HepG2 (cell line): Measurements from ENCODE around the gene SNRNP27. TPM values are rescaled to one million over a fixed set of nuclear protein-coding genes. Genes with fewer than 3 reads are reported as not detected.

Experiments
- CBX5 ChIP-seq: sonication (generic); formaldehyde crosslinking; IDR thresholded peaks from 2 replicates; pipeline ENCODE4 v1.4.0; 2020; ENCODE audit warnings: missing genetic modification reagents, borderline replicate concordance
- CEBPB ChIP-seq: IDR thresholded peaks from 2 replicates; pipeline ENCODE4 v1.6.1; 2011; ENCODE audit warnings: low read depth, low read length, improper control_type of control experiment, borderline replicate concordance
- ELF4 ChIP-seq: sonication (generic); formaldehyde crosslinking; IDR thresholded peaks from 2 replicates; pipeline ENCODE4 v1.5.0; 2020; ENCODE audit warnings: missing genetic modification reagents, mild to moderate bottlenecking, moderate library complexity, borderline replicate concordance
- HIVEP1 ChIP-seq: sonication (generic); formaldehyde crosslinking; IDR thresholded peaks from 2 replicates; pipeline ENCODE4 v1.4.0; 2020; ENCODE audit warnings: mild to moderate bottlenecking, missing genetic modification reagents
- HNF1B ChIP-seq: sonication (generic); formaldehyde crosslinking; IDR thresholded peaks from 2 replicates; pipeline ENCODE4 v1.5.1; 2020; ENCODE audit warnings: mild to moderate bottlenecking, moderate library complexity, missing genetic modification reagents
- MAFK ChIP-seq, 2 experiments: IDR thresholded peaks in 1 of 2; conservative IDR thresholded peaks in 1 of 2; 2 replicates each; pipeline ENCODE4 v1.6.1; 2011; ENCODE audit warnings: improper control_type of control experiment in 2 of 2, low read length in 2 of 2
- MAX ChIP-seq: IDR thresholded peaks from 2 replicates; pipeline ENCODE4 v1.6.1; 2012; ENCODE audit warnings: inconsistent platforms
- NFRKB ChIP-seq: fragments of 450-650 bp; IDR thresholded peaks from 2 replicates; pipeline ENCODE4 v1.6.1; 2017
- PAF1 ChIP-seq: IDR thresholded peaks from 2 replicates; pipeline ENCODE4 v1.6.1; 2016; ENCODE audit warnings: missing genetic modification reagents, missing compliant biosample characterization
- THAP8 ChIP-seq: sonication (generic); formaldehyde crosslinking; IDR thresholded peaks from 2 replicates; pipeline ENCODE4 v1.5.1; 2020; ENCODE audit warnings: missing genetic modification reagents, mild to moderate bottlenecking, borderline replicate concordance
- USF2 ChIP-seq, 2 experiments: sonication (generic) in 1 of 2; formaldehyde crosslinking in 1 of 2; IDR thresholded peaks; 2 replicates each; pipeline versions ENCODE4 v1.5.1 to v1.6.1; 2011 to 2020; ENCODE audit warnings: borderline replicate concordance in 1 of 2, low read depth in 1 of 2, low read length in 1 of 2, mild to moderate bottlenecking in 1 of 2, missing genetic modification reagents in 1 of 2, moderate library complexity in 1 of 2
- ZBTB33 ChIP-seq: sonication (generic); formaldehyde crosslinking; IDR thresholded peaks from 2 replicates; pipeline ENCODE4 v1.4.0; 2020; ENCODE audit warnings: missing genetic modification reagents
- ZNF24 ChIP-seq: fragments of 450-650 bp; IDR thresholded peaks from 2 replicates; pipeline ENCODE4 v1.6.1; 2017; ENCODE audit warnings: antibody characterized with exemption, mild to moderate bottlenecking
- ZNF274 ChIP-seq: sonication (generic); formaldehyde crosslinking; IDR thresholded peaks from 2 replicates; pipeline ENCODE4 v1.5.1; 2020; ENCODE audit warnings: mild to moderate bottlenecking, missing genetic modification reagents
- ZNF3 ChIP-seq: IDR thresholded peaks from 2 replicates; pipeline ENCODE4 v1.7.0; 2017; ENCODE audit warnings: inconsistent platforms
- ZNF33A ChIP-seq: sonication (generic); formaldehyde crosslinking; IDR thresholded peaks from 2 replicates; pipeline ENCODE4 v1.5.1; 2020; ENCODE audit warnings: missing genetic modification reagents, mild to moderate bottlenecking, moderate library complexity, borderline replicate concordance
- ZNF512B ChIP-seq: sonication (generic); formaldehyde crosslinking; IDR thresholded peaks from 2 replicates; pipeline ENCODE4 v1.5.1; 2020; ENCODE audit warnings: missing genetic modification reagents, mild to moderate bottlenecking, borderline replicate concordance
- ZNF549 ChIP-seq: sonication (generic); formaldehyde crosslinking; IDR thresholded peaks from 2 replicates; pipeline ENCODE4 v1.5.0; 2020; ENCODE audit warnings: missing genetic modification reagents
- polyA plus RNA-seq, 8 experiments: library from polyadenylated mRNA; depleted of rRNA in 3 of 8; stranded (reverse) in 7 of 8; unstranded in 1 of 8; fragments of >200 nt; fragmentation: Illumina TruSeq in 4 of 8; extraction: Trizol in 4 of 8; gene quantifications; 2 replicates each; pipeline versions ENCODE4 v1.2.1 to v1.2.3, GENCODE V29; 2011 to 2016; ENCODE audit warnings: low read depth in 4 of 8, missing spikeins in 1 of 8, mixed read lengths in 1 of 8; ENCODE audit not compliant: insufficient read depth in 1 of 8
- total RNA-seq, 5 experiments: library from RNA; depleted of rRNA; stranded (reverse); fragments of >200 nt; fragmentation: Illumina TruSeq; extraction: Trizol; gene quantifications; 2 replicates each; pipeline ENCODE4 v1.2.3, GENCODE V29; 2016; ENCODE audit warnings: low read depth in 1 of 5

The SNRNP27 gene
- total and polyA plus RNA-seq, 2 of the 13 experiments (the other 11 are each of a cell fraction or from before 2014, with no cell fraction given) = 49.8 to 54.6 TPM

- TF ChIP-seq ZNF3 (peak; percentile 68; the same call in 1 of the 2 replicates), ELF4 (CRISPR knock-in tag) (peak; percentile 94), HIVEP1 (CRISPR knock-in tag) (peak; percentile 72; the same call in 1 of the 2 replicates), ZNF549 (CRISPR knock-in tag) (peak; percentile 73), CBX5 (CRISPR knock-in tag) (peak; percentile 96; the same call in 1 of the 2 replicates), ZNF33A (CRISPR knock-in tag) (peak; percentile 20; the same call in 1 of the 2 replicates), THAP8 (CRISPR knock-in tag) (peak; percentile 52; the same call in 1 of the 2 replicates), PAF1 (peak; percentile 41; the same call in 1 of the 2 replicates), MAX (peak; percentile 84), ZBTB33 (CRISPR knock-in tag) (peak; percentile 65), USF2 (IDR thresholded peaks at IDR 0.05; ENCODE audit: low read depth, low read length) (no peak), USF2 (CRISPR knock-in tag; IDR thresholded peaks at IDR 0.05; ENCODE audit: borderline replicate concordance) (no peak), ZNF274 (CRISPR knock-in tag) (peak; percentile 83), NFRKB (no peak), MAFK (conservative IDR thresholded peaks at IDR 0.05 in 1 of 2, IDR thresholded peaks at IDR 0.05 in 1 of 2; ENCODE audit: low read length in 2 of 2) (no peak), ZNF24 (no peak; the same call in 1 of the 2 replicates), ZNF512B (CRISPR knock-in tag) (no peak), CEBPB (no peak), HNF1B (CRISPR knock-in tag) (peak; percentile 90)
These were observed at the start of gene SNRNP27 (continued) for GRCh38 chr2:69893684-69894551.
